ENCODE measurements around the gene BRICD5. TPM values are rescaled to one million over a fixed set of nuclear protein-coding genes. Genes with fewer than 3 reads are reported as not detected.

The BRICD5 gene
- total and polyA plus RNA-seq, 2 of the 4 experiments (the other 2 are of a cell fraction), result 0.18 to 0.94 TPM

- H3K4me2 ChIP-seq (ENCODE audit: low read depth, low read length), result no peak overlapping the region
- no peaks in the 10 kb centered on the region for H3K9me1 ChIP-seq (ENCODE audit: insufficient read depth, low read length)
- DNase-seq (no peak), ATAC-seq (ENCODE audit: low read depth) (no peak)
- no peaks in the 10 kb centered on the region for H3K79me1 ChIP-seq (ENCODE audit: low read depth in 1 of 2, low read length in 2 of 2)
- no TSS peak for BruUV-seq (replicated peaks)
- peaks cover 52% of the 10 kb centered on the region for H3K36me3 ChIP-seq (ENCODE audit: control insufficient read depth, insufficient read depth, low read length)
- no peak overlapping the region for H2BK120ac ChIP-seq (ENCODE audit: low read depth, low read length)
- no peak overlapping the region for H2AFZ ChIP-seq (replicated peaks; ENCODE audit: low read length, poor library complexity)
- no peaks in the 10 kb centered on the region for H3K9me3 ChIP-seq (ENCODE audit: control insufficient read depth, insufficient read depth, low read length)
- ChIA-PET POLR2A (ENCODE audit: unreplicated experiment) (no interaction called here), CTCF (no interaction called here)
- H3K4me3 ChIP-seq (ENCODE audit: insufficient read depth, low read depth, low read length), result no peak overlapping the region
- H2BK20ac ChIP-seq (ENCODE audit: low read depth, low read length), result no peak overlapping the region
- no peak overlapping the region for H3K56ac ChIP-seq (ENCODE audit: extremely low read depth, insufficient read depth, low read length)
- no peaks in the 10 kb centered on the region; the same call in 1 of the 2 replicates for H4K20me1 ChIP-seq (ENCODE audit: insufficient read depth, low read length)
- dilution Hi-C loops (cut with HindIII; ENCODE audit: low sequenced_read_pairs, unreplicated experiment) (no loop called here), intact Hi-C loops (cut with micrococcal nuclease) (no loop called here), in situ Hi-C loops (cut with MboI; ENCODE audit: low sequenced_read_pairs) (no loop called here)
- no peak overlapping the region for H2BK15ac ChIP-seq (ENCODE audit: low read depth, low read length)
- H2AK5ac ChIP-seq (ENCODE audit: low read depth, low read length), result no peak overlapping the region
- no peak overlapping the region for H3K27ac ChIP-seq (ENCODE audit: insufficient read depth, low read length)
- TF ChIP-seq CHD1 (IDR thresholded peaks at IDR 0.05; ENCODE audit: low read depth, low read length), result no peak
- TF ChIP-seq RCOR1 (IDR thresholded peaks at IDR 0.05; ENCODE audit: insufficient replicate concordance, low read length), result no peak
- no peak for TF ChIP-seq MAZ (IDR thresholded peaks at IDR 0.05; ENCODE audit: borderline replicate concordance, low read depth, low read length)
- no peak for TF ChIP-seq MAFK (IDR thresholded peaks at IDR 0.05; ENCODE audit: low read depth, low read length)
- no peak for TF ChIP-seq BHLHE40 (IDR thresholded peaks at IDR 0.05; ENCODE audit: low read depth, low read length)
- no peak for TF ChIP-seq USF2 (IDR thresholded peaks at IDR 0.05; ENCODE audit: low read depth, low read length)
- no peak for TF ChIP-seq RAD21 (IDR thresholded peaks at IDR 0.05; ENCODE audit: low read length)
- no peak for TF ChIP-seq CEBPB (IDR thresholded peaks at IDR 0.05; ENCODE audit: low read depth, low read length)
- no peak for TF ChIP-seq NFE2L2 (IDR thresholded peaks at IDR 0.05; ENCODE audit: low read depth, low read length)
- TF ChIP-seq CTCF (conservative IDR thresholded peaks at IDR 0.05; ENCODE audit: low read depth, low read length), result no peak
- no peak for TF ChIP-seq MXI1 (IDR thresholded peaks at IDR 0.05; ENCODE audit: borderline replicate concordance, low read depth, low read length)
- TF ChIP-seq SMC3 (IDR thresholded peaks at IDR 0.05; ENCODE audit: low read depth, low read length), result no peak
- no peak for TF ChIP-seq ELK1 (IDR thresholded peaks at IDR 0.05; ENCODE audit: borderline replicate concordance, low read depth, low read length)
- no peak for TF ChIP-seq FOS (IDR thresholded peaks at IDR 0.05; ENCODE audit: low read depth, low read length)
- TF ChIP-seq POLR2A (IDR thresholded peaks at IDR 0.05; ENCODE audit: low read depth, low read length), result no peak
- no peak for TF ChIP-seq RFX5 (IDR thresholded peaks at IDR 0.05; ENCODE audit: low read depth, low read length)
- H3K9ac ChIP-seq (ENCODE audit: low read depth, low read length), result no peak overlapping the region
- no peak overlapping the region for H4K5ac ChIP-seq (ENCODE audit: low read depth, low read length)
- H4K8ac ChIP-seq (ENCODE audit: low read depth in 2 of 2, low read length in 2 of 2), result no peak overlapping the region
- H3K14ac ChIP-seq (replicated peaks; ENCODE audit: low read depth, low read length), result no peak overlapping the region
- no peaks in the 10 kb centered on the region for H3K27me3 ChIP-seq (ENCODE audit: control insufficient read depth, insufficient read depth, low read length)
- no peak overlapping the region for H3K4ac ChIP-seq (ENCODE audit: low read depth, low read length)
- no peak overlapping the region for H3K18ac ChIP-seq (ENCODE audit: low read depth, low read length)
- no peak overlapping the region for H4K91ac ChIP-seq (ENCODE audit: insufficient read depth, low read depth, low read length)
- no peak overlapping the region for H3K23ac ChIP-seq (ENCODE audit: low read depth, low read length)
- 99% methylated on average over 14 of the region's 23 CpGs; no CpG with 5 or more reads in 1 of the 2 experiments for WGBS, 2 experiments (ENCODE audit: extremely low coverage in 2 of 2, insufficient read length in 1 of 2)
- H2BK5ac ChIP-seq (ENCODE audit: low read depth, low read length, poor library complexity, severe bottlenecking), result no peak overlapping the region
- peak overlapping the region; percentile 65 for H2AK9ac ChIP-seq (replicated peaks; ENCODE audit: low read depth, low read length, poor library complexity)
- H3K4me1 ChIP-seq (ENCODE audit: control insufficient read depth, insufficient read depth, low read length), result no peaks in the 10 kb centered on the region
Observed at GRCh38 chr16:2176047-2176446, 34.6 kb downstream of the BRICD5 start.

Measured in IMR-90 (cell line).